GM21529 (cell line): ENCODE data around the gene IL17RD.
"Not testable (repeated sequence)": the region's sequence is repeated elsewhere in the genome, so short reads cannot be mapped to it uniquely, and the experiment has no call there.

Experiments used
- ATAC-seq: cut with Tn5 transposase; IDR thresholded peaks from one replicate; pipeline ENCODE4 v1.9.1; 2021; ENCODE audit not compliant: unreplicated experiment

The IL17RD gene

DNA sequence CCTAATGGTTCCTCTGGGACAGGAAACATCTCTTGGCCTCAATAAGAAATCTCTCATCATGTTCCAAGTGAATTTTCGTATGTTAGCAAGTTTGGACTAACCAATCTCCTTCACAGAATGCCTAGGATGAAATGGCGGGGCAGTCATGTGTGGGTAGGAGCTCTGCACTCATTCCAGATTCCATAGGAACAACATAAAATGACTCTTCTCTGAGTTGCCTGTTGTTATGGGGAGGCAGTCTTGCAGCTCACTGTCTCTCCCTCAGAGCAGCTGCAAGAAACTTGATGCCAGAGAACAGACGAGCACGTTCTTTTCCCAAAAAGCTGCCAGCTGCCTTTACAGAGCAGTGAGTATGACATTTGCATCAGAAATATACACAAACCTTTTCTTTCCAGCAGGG is 70.6 kb downstream of the IL17RD start:
- ATAC-seq = no peak

DNA sequence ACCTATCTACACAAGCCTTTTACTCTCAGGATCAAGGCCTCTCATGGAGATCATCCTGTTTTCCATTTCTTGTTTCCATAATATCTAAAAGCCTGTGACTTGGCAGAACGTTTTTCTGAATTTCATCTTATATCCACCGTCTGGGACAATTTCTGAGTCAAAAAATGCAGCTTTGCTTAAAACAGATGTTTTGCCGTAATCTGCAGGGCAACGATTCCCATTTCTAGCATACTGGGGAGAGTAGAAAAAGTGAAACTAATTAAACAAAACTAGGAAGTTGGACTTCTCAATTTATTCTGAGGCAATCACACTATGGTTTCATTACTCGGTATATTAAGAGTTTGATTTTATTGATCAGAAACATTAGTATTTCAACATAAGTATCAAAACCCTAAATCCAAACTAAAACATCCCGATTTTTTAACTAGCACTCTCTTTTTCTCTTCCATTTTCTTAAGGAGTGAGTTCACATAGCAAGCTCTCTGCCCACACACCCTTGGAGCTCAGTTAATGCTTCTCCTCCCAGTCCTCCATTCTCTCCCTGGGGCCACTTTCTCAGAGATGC is 71.1 kb downstream of the IL17RD start:
- no peak for ATAC-seq

DNA sequence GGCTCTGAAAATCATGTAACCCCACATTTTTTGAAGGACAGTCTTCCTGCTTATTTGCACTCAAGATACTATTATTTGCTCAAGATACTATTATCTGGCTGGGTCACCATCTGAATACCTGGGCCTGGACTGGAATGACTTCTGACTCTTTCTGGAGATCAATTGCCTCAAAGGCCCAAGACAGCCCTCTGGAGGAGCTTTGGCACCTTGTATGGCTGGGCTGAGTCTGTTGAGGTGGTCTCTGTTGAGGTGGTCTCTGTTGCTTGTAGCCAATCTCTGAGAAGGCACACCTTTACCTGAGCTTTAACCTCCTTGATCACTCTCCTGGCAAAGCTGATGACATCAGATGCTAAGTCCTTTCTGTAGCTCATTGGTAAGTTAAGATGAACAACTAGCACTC is 71.7 kb downstream of the IL17RD start:
- no peak for ATAC-seq

GRCh38 chr3:57091521-57092273 is 73.5 kb downstream of the IL17RD start:
- no peak for ATAC-seq

- ATAC-seq = no peak
These were observed 76.1 kb downstream of the IL17RD start for GRCh38 chr3:57089043-57089442.

DNA sequence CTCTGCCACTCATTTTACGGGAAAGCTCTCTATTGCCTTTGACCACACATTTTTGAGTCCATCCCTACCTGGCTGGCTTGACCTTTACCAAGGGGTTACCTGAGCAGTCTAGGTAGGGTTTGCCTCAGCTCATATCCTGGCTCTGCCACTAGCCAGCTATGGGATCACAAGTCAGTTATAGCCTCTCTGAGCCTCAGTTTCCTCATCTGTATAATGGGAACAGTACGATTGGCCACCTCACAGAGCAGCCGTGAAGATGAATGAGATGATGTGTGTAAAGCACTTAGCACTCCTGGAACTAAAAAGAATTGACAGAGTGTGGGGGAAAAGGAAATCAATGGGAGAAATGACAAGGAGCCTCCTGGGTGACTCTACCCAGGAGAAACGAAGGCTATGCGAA is 76.7 kb downstream of the IL17RD start:
- no peak for ATAC-seq

GRCh38 chr3:57087361-57088092 is 77.6 kb downstream of the IL17RD start:
- ATAC-seq = no peak

GRCh38 chr3:57086201-57086600 is 79.0 kb downstream of the IL17RD start:
- ATAC-seq = no peak

GRCh38 chr3:57085211-57085610 is 79.9 kb downstream of the IL17RD start:
- ATAC-seq = no peak

DNA sequence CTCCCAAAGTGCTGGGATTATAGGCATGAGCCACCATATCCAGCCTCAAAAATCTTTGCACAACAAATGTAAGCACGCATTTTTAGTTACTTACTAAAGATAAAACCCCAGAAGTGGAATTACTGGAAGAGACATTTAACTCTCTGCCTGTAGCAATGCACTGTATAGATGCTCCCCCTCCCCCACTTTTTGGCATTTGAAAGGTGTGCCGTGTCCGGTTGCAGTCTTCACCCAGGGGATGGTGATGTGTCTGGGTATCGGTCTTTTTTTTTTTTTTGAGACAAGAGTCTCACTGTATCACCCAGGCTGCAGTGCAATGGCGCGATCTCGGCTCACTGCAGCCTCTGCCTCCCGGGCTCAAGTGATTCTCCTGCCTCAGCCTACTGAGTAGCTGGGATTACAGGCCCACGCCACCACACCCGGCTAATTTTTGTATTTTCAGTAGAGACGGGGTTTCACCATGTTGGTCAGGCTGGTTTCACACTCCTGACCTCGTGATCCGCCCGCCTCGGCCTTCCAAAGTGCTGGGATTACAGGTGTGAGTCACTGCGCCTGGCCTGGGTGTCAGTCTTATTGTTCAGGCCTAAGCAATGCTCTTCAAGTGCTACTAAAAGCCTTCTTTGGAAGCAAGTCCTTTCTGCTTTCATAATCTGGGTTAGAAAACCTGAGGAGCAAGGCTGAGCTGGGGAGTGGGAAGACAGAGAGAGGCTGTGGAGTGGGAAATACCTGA is 81.7 kb downstream of the IL17RD start:
- ATAC-seq = not testable (repeated sequence)

- no peak for ATAC-seq
These were observed 82.7 kb downstream of the IL17RD start for GRCh38 chr3:57082481-57082880.

GRCh38 chr3:57081173-57081572 is 84.0 kb downstream of the IL17RD start:
- no peak for ATAC-seq

GRCh38 chr3:57080171-57080570 is 85.0 kb downstream of the IL17RD start:
- ATAC-seq = no peak

GRCh38 chr3:57079474-57079831 is 85.7 kb downstream of the IL17RD start:
- no peak for ATAC-seq

GRCh38 chr3:57078635-57079473 is 86.3 kb downstream of the IL17RD start:
- no peak for ATAC-seq

DNA sequence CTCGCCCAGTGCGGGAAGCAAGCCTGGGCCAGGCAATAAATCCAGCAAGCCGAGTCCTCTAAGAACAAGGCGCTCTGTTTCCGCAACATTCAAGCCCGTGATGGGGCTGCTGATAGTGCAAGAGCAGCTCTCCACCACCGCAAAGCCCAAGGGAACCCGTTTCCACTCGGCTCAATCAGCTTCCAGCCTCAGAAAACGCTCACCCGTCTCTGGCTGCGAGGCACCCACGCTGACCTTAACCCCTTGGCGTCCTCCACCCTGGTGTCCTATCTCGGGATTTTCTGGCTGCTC is 86.9 kb downstream of the IL17RD start:
- no peak for ATAC-seq

DNA sequence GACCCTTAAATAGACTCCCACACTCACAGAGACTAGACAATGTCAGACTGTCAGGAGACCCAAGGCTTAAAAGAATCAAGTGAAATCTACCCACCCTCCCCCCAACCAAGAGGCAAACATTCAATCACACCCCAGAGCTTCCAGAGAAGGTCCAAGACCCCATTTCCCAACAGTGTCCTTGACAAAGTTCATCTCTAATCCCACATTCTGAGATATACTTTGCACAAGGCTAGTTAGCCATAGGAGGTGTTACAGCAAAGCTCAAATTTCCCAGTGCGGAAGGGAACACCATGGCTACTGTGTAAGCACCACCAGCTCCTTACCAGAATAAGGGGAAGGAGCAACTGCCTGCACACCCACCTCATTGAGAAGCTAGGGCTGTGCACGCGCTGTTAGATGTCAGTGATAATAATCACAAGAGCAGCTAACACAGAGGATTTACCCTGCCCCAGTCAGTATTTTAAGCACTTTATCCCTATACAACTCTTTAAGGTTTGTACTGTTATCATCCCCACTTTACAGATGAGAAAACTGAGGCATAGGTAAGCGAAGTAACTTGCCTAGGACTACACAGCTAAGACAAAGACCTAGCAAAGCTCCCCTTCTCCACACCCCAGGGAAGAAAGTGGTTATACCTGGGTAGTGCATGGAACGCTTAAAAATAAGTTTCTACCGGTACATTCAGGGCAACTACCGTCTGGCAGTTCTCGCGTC is 87.4 kb downstream of the IL17RD start:
- ATAC-seq = no peak

- no peak for ATAC-seq
These were observed 88.7 kb downstream of the IL17RD start for GRCh38 chr3:57076422-57076951.

DNA sequence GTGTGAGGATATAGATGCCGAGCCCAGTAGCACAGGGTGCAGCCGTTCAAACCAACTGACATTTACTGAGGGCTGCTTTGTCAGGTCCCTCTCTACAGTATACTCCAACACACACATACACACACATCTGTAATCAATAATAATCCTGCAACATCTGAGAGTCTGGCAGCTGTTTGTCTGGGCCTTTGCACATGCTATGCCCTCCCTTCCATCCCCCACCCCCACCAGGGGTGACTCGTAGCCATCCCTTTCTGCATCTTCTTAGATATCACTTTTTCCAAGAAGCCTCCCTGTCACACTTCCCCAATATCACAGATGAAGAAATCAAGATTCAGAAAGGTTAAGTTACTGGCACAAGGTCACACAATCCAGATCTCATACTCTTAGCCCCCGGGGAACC is 91.0 kb downstream of the IL17RD start:
- ATAC-seq = no peak

GRCh38 chr3:57073628-57074027 is 91.5 kb downstream of the IL17RD start:
- no peak for ATAC-seq
